Muscle of leg (tissue), 11 donors: ENCODE results near the gene PCSK5. TPM values are rescaled to one million over a fixed set of nuclear protein-coding genes. Genes with fewer than 3 reads are reported as not detected.
A peak's percentile ranks its signal among the peaks of the same experiment; 100 is the strongest.

Experiments
- DNase-seq: peaks from one replicate; pipeline ENCODE4 v3.0.0; 2013
- H3K27ac ChIP-seq: one replicate; pipeline ENCODE4 v1.5.1; 2013; ENCODE audit warnings: mild to moderate bottlenecking, low read length, control low read depth
- H3K27me3 ChIP-seq: one replicate; pipeline ENCODE4 v1.6.1; 2013; ENCODE audit warnings: low read length; ENCODE audit not compliant: control insufficient read depth, insufficient read depth
- H3K36me3 ChIP-seq: one replicate; pipeline ENCODE4 v1.6.1; 2013; ENCODE audit warnings: low read length; ENCODE audit not compliant: control insufficient read depth, insufficient read depth
- H3K4me1 ChIP-seq: one replicate; pipeline ENCODE4 v1.6.1; 2013; ENCODE audit warnings: low read length; ENCODE audit not compliant: control insufficient read depth, insufficient read depth
- H3K4me3 ChIP-seq: one replicate; pipeline ENCODE4 v1.5.1; 2013; ENCODE audit warnings: low read length, control low read depth
- H3K9me3 ChIP-seq: replicated peaks from 2 replicates; pipeline ENCODE4 v1.6.1; 2013; ENCODE audit warnings: low read depth, low read length; ENCODE audit not compliant: control insufficient read depth
- WGBS: methylation state at CpG from one replicate; pipeline ENCODE4 v1.1.5; 2013; ENCODE audit warnings: missing lambda C conversion rate; ENCODE audit not compliant: insufficient coverage; 5-methylcytosine and 5-hydroxymethylcytosine counted together
- polyA plus RNA-seq, 8 donors: library from polyadenylated mRNA; unstranded; fragments of 120-200 nt; gene quantifications; one replicate each; pipeline versions ENCODE4 v1.2.1 to v1.2.3, GENCODE V29; 2013; ENCODE audit warnings: inconsistent platforms in 1 of 8, low replicate concordance in 1 of 8; ENCODE audit not compliant: insufficient read length in 8 of 8, insufficient read depth in 1 of 8
- total RNA-seq: library from RNA; stranded (reverse); fragments of 120-200 nt; gene quantifications from one replicate; pipeline ENCODE4 v1.2.4, GENCODE V29; 2013

Gene PCSK5
- total and polyA plus RNA-seq, 9 donors, result 12.9 to 22.1 (median 16.7) TPM

GRCh38 chr9:76103531-76104315, 213.2 kb downstream of the PCSK5 start:
- H3K4me1 ChIP-seq, result peaks cover 8% of the 10 kb centered on the region
- 60% methylated on average over 1 of the region's 6 CpGs for WGBS
- no peaks in the 10 kb centered on the region for H3K27me3 ChIP-seq
- DNase-seq, result no peak
- H3K4me3 ChIP-seq, result no peak overlapping the region
- peaks cover 3% of the 10 kb centered on the region for H3K36me3 ChIP-seq
- H3K9me3 ChIP-seq, result no peaks in the 10 kb centered on the region
- H3K27ac ChIP-seq, result no peak overlapping the region

- DNase-seq, result peak; percentile 88
- no peaks in the 10 kb centered on the region for H3K9me3 ChIP-seq
- no peak overlapping the region for H3K4me3 ChIP-seq
- H3K4me1 ChIP-seq, result peaks cover 12% of the 10 kb centered on the region
- WGBS, result 10% methylated on average over 2 of the region's 4 CpGs
- H3K27me3 ChIP-seq, result no peaks in the 10 kb centered on the region
- no peak overlapping the region for H3K27ac ChIP-seq
- peaks cover 8% of the 10 kb centered on the region for H3K36me3 ChIP-seq
Observed at GRCh38 chr9:76107482-76107881, 217.0 kb downstream of the PCSK5 start.

GRCh38 chr9:76109953-76110352, 219.5 kb downstream of the PCSK5 start:
- peaks cover 9% of the 10 kb centered on the region for H3K4me1 ChIP-seq
- H3K4me3 ChIP-seq, result no peak overlapping the region
- H3K27me3 ChIP-seq, result no peaks in the 10 kb centered on the region
- peaks cover 8% of the 10 kb centered on the region for H3K36me3 ChIP-seq
- no peak for DNase-seq
- H3K9me3 ChIP-seq, result no peaks in the 10 kb centered on the region
- WGBS, result no CpG with 5 or more reads among the region's 2 CpGs
- no peak overlapping the region for H3K27ac ChIP-seq

- Histone ChIP-seq H3K4me3 (no peak overlapping the region), H3K36me3 (peaks cover 8% of the 10 kb centered on the region), H3K27me3 (no peaks in the 10 kb centered on the region), H3K9me3 (no peaks in the 10 kb centered on the region), H3K27ac (no peak overlapping the region), H3K4me1 (peaks cover 8% of the 10 kb centered on the region)
- WGBS, result no CpG with 5 or more reads among the region's 2 CpGs
- no peak for DNase-seq
Observed at GRCh38 chr9:76112151-76112550, 221.7 kb downstream of the PCSK5 start.

- WGBS, result no CpG with 5 or more reads among the region's 3 CpGs
- no peaks in the 10 kb centered on the region for H3K27me3 ChIP-seq
- DNase-seq, result peak; percentile 93
- no peak overlapping the region for H3K4me3 ChIP-seq
- H3K9me3 ChIP-seq, result no peaks in the 10 kb centered on the region
- no peak overlapping the region for H3K27ac ChIP-seq
- H3K4me1 ChIP-seq, result peaks cover 4% of the 10 kb centered on the region
- H3K36me3 ChIP-seq, result peaks cover 5% of the 10 kb centered on the region
Observed at GRCh38 chr9:76114144-76114543, 223.7 kb downstream of the PCSK5 start.

- H3K9me3 ChIP-seq, result no peaks in the 10 kb centered on the region
- H3K27ac ChIP-seq, result no peak overlapping the region
- no peak for DNase-seq
- no peaks in the 10 kb centered on the region for H3K36me3 ChIP-seq
- H3K4me1 ChIP-seq, result no peaks in the 10 kb centered on the region
- no peaks in the 10 kb centered on the region for H3K27me3 ChIP-seq
- no peak overlapping the region for H3K4me3 ChIP-seq
- no CpG with 5 or more reads among the region's 2 CpGs for WGBS
Observed at GRCh38 chr9:76115396-76115795, 224.9 kb downstream of the PCSK5 start.

GRCh38 chr9:76115982-76116646, 225.6 kb downstream of the PCSK5 start:
- H3K27ac ChIP-seq, result no peak overlapping the region
- H3K4me3 ChIP-seq, result no peak overlapping the region
- no peaks in the 10 kb centered on the region for H3K36me3 ChIP-seq
- DNase-seq, result no peak
- H3K27me3 ChIP-seq, result no peaks in the 10 kb centered on the region
- no peaks in the 10 kb centered on the region for H3K4me1 ChIP-seq
- H3K9me3 ChIP-seq, result no peaks in the 10 kb centered on the region
- 100% methylated on average over 1 of the region's 2 CpGs for WGBS

- Histone ChIP-seq H3K27ac (no peak overlapping the region), H3K9me3 (no peaks in the 10 kb centered on the region), H3K4me1 (no peaks in the 10 kb centered on the region), H3K4me3 (no peak overlapping the region), H3K36me3 (no peaks in the 10 kb centered on the region), H3K27me3 (no peaks in the 10 kb centered on the region)
- DNase-seq, result no peak
- no CpG with 5 or more reads among the region's 3 CpGs for WGBS
Observed at GRCh38 chr9:76116913-76117312, 226.4 kb downstream of the PCSK5 start.

- Histone ChIP-seq H3K27ac (no peak overlapping the region), H3K4me3 (no peak overlapping the region), H3K36me3 (no peaks in the 10 kb centered on the region), H3K9me3 (no peaks in the 10 kb centered on the region), H3K27me3 (no peaks in the 10 kb centered on the region), H3K4me1 (no peaks in the 10 kb centered on the region)
- no peak for DNase-seq
- 100% methylated on average over 3 of the region's 5 CpGs for WGBS
Observed at GRCh38 chr9:76127637-76128036, 237.2 kb downstream of the PCSK5 start.

GRCh38 chr9:76135902-76136301, 245.4 kb downstream of the PCSK5 start:
- no CpG with 5 or more reads among the region's 5 CpGs for WGBS
- no peak for DNase-seq
- H3K27me3 ChIP-seq, result no peaks in the 10 kb centered on the region
- no peaks in the 10 kb centered on the region for H3K36me3 ChIP-seq
- H3K4me3 ChIP-seq, result no peak overlapping the region
- no peaks in the 10 kb centered on the region for H3K4me1 ChIP-seq
- H3K9me3 ChIP-seq, result no peaks in the 10 kb centered on the region
- no peak overlapping the region for H3K27ac ChIP-seq
